Activated CD8-positive, alpha-beta memory T cell treated with anti-CD3 and anti-CD28 coated beads, Interleukin-2, amount 50 U/mL, for 4 hours (primary cell): Measurements from ENCODE around the gene ZNF609.

Source experiments
- DNase-seq: peaks from one replicate; pipeline ENCODE4 v3.0.0-alpha.2; 2020

ZNF609 gene

DNA sequence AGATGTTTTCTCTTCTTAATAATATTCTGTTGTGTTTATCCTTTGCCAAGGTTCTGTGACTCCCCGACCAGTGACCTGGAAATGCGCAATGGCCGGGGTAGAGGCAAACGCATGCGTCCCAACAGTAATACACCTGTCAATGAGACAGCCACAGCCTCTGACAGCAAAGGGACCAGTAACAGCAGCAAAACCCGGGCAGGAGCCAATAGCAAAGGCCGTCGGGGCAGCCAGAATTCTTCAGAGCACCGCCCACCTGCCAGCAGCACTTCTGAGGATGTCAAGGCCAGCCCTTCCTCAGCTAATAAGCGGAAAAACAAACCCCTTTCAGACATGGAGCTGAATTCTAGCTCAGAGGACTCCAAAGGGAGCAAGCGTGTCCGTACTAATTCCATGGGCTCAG lies 213.5 kb downstream of the ZNF609 start:
- no peak for DNase-seq

DNA sequence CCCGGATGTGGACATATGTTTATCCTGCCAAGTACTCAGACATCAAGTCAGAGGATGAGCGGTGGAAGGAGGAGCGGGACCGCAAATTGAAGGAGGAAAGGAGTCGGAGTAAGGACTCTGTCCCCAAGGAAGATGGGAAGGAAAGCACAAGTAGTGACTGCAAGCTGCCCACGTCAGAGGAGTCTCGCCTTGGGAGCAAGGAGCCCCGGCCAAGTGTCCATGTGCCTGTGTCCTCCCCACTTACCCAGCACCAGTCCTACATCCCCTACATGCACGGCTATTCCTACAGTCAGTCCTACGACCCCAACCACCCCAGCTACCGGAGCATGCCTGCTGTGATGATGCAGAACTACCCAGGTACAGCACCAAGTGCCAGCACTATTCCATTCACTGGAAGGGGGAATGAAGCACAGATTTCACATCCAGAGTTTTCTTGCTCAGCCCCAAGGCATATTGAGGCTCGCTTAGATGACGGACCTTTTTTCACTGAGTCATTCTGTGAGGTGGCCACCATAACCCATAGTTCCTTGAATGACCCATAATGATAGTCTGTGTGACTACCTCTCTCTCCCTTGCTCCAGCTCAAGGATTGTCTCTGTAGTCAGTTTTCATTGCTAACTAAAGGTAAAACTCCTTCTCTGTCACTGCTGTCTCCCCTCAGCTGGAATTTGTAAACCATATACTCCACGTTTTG lies 217.9 kb downstream of the ZNF609 start:
- DNase-seq: no peak

DNA sequence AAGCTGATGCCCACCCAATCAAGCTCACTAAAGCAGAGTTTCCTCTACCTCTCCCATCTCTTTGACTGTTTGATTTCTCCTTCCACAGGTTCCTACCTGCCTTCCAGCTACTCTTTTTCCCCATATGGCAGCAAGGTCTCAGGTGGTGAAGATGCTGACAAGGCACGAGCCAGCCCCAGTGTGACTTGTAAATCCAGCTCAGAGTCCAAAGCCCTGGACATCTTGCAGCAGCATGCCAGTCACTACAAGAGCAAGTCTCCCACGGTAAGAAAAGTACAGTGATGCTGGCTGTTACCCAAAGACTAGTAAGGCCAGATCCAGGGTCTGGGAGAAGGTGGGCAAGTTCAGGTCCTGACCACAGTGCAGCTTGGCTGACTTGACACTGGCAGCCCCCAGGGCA lies 219.7 kb downstream of the ZNF609 start:
- no peak for DNase-seq

DNA sequence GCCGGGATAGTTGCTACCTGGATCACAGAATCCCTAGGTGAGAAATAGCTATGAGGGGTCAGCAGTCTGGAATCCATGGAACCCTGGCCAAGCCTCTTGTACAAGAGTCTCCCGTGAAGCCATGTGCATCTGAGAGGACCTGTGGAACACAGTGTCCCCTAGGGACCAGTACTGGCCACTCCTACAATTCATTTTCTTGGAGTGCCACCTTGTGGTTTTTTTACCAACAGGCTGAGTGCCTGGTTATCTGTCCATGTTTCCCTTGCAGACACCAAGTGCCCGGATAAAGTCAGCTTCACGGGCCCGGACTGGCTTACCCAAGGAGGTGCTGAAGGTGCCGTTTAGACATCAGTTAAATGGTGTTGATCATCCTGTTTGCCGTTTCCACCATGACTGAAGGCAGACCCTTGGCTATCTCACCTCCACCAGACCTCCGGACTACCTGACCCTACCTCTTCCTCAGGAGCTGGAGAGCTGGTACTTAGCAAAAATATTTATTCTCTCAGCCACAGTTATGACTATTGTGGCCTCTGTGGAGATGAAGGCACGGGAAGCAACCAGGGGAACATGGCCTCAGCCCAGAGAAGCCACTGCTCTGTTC lies 221.1 kb downstream of the ZNF609 start:
- no peak for DNase-seq

DNA sequence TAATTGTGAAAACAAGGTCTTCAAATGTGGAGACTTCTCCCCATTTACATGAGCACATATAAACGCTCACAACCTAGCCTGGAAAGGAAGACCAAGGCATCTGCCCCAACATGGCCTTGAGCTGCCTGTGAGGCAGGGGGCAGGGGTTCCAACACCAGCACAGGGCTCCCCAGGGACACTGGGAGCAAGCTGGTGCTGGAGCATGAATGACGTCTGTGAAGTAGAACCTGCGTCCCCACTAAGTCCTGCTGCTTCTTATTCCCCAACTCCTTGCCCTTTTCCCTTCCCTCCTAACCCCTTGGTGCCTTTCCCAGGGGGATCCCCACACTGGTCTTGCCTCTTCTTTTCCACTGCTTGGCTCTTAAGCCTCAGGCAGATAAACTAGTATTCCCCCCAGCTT lies 221.9 kb downstream of the ZNF609 start:
- DNase-seq: no peak

DNA sequence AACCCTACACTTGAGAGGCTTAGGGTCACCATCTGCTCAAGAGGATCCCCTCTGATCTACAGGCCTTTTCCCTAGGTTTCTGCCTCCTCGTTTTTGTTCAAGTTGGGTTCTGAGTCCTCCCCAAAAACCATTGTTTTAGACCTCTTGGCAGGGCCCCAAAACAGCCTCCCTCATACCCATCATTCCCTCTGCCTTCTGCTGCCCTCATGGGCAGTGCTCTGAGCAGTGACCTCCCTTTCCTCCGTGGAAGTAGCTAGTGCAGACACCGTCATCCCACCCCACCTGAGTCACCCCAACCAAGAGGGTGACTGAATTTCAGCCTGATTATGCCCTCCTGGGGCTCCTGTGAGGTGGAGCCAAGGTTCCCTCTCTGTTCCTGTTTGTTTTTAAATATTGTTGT lies 223.0 kb downstream of the ZNF609 start:
- no peak for DNase-seq

DNA sequence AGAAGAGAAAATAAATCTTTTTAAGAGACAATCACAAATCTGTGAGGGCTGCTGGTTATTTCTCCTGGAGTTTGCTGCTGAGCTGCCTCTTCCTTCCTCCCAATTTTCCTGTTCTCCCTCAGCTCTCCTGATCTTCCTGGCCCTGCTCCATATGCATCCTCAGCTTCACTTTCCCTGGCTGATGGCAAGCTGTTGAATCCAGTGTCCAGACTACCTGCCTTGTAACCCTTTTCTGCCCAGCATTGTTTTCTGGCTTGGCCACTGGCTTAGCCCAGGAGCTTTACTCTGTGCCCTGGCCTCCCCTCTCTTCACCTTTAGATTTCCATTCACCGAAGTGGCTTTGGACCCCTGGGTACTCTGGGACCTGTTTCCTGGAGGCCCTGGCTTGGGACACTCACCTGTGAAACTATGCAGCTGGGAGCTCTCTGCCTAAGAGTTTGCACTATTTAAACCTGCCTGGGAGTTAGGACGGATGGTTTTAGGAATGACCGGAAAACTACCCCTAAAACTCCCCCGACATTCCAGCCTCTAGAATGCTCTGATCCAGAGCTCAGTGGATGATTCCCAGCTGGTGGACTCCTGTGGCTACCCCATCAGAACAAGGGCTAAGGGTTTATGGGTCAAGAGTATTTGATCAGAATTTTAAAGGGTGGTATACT lies 225.0 kb downstream of the ZNF609 start:
- no peak for DNase-seq

DNA sequence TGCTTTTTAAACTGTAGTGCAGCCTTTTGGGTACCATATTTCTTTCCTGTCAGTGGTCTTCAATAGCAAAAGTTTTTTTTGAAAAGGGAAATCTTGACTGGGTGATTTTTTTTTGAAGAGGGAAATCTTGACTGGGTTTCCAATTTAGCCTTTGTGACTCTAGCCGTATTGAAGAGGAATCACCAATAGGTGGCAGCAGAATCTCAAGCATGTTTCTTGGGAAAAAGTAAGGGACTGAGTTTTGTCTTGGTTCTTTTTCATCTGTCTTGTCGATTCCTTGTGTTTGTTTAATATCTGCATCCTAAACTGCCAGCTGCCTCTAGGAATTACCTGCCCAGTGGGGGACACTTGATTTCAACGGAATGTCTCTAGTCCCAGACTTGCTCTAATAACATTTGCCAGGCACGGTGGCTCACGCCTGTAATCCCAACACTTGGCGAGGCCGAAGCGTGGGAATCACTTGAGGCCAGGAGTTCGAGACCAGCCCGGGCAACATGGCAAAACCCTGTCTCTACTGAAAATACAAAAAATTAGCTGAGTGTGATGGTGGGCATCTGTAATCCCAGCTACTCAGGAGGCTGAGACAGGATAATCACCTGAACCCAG lies 225.9 kb downstream of the ZNF609 start:
- no peak for DNase-seq

DNA sequence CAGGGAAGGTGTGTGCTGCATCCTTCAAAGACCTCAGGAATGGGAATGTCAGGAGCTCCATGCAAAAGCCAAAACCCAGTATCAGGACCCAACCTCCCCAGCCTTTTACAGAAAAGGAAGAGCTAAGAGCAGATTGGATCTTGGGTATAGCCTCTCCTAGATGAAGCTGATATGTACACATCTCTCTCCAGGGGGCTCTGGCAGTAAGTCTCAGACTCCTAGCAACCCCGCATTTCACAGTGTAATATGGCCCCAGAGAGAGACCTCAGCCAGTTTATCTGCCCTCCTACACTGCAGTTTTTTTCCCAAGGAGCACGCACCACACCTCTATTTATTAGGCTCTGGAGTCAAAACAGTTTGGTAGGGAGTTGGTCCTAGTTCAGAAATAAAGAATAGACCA lies 226.8 kb downstream of the ZNF609 start:
- no peak for DNase-seq

DNA sequence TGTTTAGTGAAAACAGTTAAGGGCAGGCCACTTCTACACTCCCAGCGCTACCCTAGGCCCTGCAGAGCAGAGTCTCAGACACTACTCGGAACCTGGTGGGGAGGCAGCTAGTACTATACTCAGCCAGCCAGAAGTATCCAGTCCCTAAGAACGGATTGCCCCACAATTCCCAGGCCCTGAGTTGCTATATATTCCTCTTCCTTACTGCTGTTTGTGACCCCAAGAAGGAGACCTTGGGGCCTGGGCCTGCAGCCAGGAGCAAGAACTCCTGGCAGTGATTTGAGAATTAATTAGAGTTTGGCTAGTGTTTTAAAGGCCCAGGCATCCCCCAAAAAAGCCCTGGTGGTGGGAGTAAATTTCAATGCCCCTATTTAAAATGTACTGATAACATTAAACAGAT lies 227.3 kb downstream of the ZNF609 start:
- DNase-seq: no peak

DNA sequence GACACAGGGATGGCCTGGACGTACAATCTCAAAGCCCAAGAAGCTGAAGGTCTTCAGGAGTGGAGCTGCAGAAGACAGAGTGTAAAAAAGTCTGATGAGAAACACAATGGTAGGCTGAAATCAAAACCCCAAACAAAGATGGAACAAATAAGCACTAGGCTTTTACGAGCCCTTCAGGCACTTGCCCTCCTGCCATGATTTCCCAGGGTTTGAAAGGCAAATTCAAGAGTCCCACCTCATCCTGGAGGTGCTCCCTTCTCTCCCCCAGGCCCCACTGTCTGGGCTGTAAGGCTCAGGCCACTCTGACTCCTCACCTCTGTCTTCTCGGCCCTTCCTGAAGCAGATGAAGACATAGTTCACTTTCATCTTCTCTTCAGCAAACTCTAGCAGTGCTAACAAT lies 228.4 kb downstream of the ZNF609 start:
- DNase-seq: no peak

DNA sequence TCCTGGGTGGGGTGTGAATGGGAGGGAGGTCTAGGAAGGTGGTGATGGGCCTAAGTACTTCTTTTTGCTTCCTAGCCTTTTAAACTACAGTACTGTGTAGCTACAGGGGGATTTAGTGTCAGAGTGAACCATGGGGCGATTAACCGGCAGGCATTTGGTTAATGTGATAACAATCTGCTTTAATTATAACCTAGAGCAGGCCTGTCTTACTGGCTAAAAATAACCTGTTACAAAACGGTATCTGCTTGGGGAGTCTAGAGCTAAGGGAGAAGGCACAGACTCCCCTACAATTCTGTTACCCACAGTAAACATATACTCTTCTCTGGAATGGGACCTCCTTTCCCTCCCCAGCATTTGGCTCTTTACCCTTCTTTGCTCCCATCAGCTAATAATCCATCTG lies 229.6 kb downstream of the ZNF609 start:
- DNase-seq: no peak

DNA sequence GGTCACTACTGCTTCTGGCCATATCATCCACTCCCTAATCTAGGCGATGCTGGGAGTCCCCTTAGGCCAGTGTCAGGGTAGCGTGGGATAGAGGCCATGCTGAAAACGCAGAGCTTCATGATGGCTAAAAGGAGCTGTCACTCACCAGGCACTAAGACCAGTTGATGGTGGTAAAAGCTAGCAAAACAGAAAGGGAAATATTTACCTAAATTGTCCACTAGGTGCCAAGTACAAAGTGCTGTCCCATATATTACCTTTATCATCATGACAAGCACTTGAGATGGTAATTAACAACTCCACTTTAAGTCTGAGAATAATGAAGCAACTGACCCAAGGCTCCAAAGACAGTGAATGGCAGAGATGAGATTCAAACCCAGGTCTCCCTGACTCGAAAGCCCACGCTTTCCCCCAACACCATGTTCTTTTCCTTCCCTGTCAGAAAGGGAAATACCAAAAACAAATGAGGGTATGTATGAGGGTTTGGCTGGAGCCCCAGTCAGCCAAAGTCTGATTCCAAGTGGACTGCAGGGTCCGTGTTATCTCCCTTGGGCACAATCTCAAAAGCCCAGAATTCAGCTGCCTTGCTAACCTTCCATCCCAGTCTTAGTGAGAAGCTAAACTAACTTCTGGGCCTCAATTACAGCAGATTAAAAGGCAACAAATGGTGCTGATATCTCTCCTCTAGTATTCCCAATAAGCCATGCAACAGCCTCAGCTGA lies 230.4 kb downstream of the ZNF609 start:
- no peak for DNase-seq

DNA sequence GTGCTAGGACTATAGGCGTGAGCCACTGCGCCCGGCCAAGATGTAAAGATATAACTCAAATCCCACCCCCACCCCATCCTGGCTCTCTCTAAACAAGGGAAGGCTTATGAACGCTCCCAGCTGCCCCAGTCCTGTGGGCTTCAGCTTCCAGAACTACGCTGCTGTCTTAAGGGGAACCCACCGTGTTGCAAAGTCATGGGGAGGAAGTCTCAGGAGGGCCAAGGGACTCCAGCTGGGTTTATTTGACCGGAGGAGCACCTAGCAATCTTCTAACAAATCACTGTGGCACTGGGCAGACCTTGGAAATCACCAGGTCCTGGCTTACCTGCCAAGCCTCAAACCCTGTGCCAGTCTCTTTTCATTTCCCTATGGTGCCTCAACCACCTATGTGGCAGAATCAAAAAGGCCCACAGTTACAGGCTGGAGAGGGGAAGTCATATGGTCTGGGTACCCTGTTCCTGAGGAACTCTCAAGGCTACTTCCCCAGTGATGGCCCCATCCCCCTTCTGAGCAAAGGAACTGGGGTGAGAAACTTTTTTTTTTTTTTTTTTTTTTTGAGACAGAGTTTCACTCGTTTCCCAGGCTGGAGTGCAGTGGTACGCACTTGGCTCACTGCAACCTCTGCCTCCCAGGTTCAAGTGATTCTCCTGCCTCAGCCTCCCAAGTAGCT lies 231.7 kb downstream of the ZNF609 start:
- DNase-seq: no peak

DNA sequence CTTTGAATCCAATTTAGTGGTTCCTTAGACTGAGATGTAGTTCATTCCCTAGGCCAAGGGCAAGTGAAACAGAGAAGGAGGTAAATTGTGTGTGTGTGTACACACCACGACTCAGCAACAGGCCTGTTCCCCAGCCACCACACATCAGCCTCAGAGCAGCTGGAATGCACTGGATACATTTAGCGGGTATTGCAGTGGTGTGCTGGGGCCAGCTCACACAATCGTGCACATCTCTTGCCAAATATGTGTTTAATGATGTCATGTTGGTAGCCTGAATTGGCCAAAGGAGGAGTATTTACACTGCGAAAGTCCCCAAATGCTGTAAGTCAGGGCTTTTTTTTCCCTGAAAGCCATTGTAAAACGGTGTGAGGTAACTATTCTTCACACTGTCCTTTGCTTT lies 232.8 kb downstream of the ZNF609 start:
- DNase-seq: no peak

DNA sequence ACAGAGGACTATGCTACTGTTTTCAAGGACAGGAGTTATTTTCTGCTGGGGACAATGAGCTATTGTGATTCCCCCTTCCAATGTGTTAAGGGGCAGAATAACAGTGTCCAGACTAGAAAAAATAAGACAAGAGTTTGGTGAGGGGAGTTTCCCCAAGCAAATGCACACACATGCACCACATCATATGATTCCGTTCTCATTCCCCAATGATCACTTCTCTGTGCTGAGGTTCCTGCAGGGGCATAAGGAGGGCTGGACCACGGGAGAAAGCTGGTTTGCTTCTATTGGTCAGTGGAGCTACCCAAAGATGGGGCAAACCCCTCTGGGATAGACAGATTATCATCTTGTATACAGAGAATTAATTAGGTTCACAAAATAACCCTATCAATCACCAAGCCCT lies 234.4 kb downstream of the ZNF609 start:
- DNase-seq: no peak

DNA sequence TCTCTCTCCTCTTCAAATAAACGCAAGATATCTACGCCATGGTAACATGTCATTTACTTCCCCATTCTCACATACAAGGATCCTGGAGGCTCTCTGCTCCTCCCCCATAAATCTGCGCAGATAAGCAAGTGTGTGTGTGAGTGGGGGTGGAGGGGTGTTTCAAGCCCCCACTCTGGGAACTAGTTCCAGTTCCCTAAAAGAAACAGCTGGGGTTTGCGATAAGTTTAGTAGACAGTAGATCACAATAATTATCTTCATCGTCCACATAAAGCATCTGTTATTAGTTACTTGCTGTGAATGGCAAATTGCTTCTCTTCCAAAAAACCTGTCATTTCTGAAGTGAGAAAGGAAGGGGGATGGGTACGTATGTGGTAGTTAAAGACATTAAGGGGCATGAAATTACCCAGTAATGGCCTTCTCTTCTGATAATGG lies 235.2 kb downstream of the ZNF609 start:
- no peak for DNase-seq

DNA sequence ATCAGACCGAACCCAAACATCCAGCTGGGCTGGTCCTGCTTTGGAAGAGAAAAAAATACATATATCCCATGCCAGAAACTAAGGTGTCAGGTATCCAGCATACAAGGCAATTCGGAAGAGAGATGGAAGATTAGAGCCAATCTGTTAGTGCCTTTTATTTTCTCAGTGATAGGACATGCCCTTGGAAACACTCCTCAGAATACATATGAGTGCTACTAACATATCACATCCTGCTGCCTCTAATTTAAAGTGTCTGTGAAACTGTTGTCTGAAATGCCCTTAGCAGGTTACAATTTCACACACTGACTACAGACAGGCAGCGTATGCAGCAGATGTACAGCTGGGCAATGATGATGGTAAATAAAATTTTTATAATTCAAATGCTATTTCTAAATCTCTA lies 236.1 kb downstream of the ZNF609 start:
- no peak for DNase-seq

DNA sequence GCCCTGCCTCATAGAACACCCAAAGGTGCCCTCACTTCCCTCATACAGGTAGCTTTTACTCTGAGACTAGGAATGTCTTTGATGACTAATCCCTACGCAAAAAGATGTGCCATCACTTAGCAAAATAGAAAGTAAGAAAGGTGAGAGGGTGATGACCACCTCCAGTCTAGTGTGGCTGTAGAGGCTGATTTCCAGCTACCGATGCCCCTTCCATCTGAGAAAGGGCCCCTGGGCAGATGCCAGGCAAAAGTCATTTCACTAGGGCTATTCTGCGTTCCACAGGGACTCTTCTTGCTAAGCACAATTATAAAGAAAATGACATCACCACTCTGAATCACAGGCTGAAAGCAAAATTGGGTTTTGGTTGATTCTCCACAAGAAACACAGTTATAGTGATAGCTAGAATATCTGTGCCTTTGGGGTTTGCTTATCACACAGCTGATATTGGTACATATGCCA lies 237.6 kb downstream of the ZNF609 start:
- no peak for DNase-seq

DNA sequence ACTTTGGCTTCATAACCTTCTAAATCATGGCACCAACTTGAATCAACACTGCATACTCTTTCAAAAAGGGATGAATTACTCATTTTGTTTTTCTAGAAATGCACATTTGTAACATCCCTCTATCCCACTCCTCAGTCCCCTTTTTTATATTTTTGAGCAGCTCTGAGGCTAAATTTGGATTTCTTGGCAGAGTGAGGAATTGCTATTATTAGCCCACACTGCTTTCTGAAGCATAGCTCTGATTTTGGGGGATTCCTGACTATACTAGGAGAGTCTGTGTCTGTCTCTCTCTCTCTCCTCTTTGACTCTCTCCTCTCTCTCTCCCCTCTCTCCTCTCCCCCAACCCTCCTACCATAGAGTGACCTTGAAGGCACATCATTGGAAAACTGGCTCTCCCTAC lies 238.4 kb downstream of the ZNF609 start:
- no peak for DNase-seq

DNA sequence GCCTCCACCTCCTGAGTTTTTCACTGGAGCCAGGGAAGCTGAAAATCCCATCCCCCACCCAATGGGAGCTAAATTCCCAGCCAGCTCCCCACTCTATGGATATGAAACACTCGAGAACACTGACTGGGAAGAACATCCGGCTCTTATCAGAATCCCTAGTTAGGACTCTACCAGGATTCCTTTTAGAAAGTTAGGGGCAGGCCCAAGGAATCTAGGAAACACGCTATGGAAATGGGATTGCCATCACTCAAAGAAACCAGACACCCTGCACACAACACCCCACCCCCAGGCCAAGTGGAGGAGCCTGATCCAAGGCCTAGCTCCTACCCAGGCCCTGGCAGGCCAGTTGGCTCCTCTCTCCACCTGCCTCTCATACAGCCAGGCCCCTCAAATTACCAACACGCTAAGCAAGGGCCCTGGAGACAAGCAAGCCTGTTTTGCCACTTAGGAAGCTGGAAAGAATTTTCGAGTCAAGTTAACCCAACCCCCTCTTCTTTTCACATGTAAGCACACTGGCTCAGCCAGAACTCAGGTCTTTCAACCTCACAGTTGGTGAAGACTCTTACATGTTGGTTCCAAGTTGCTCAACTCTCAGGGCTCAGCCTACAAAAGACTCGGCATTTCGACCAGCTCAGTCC lies 239.5 kb downstream of the ZNF609 start:
- DNase-seq: no peak

DNA sequence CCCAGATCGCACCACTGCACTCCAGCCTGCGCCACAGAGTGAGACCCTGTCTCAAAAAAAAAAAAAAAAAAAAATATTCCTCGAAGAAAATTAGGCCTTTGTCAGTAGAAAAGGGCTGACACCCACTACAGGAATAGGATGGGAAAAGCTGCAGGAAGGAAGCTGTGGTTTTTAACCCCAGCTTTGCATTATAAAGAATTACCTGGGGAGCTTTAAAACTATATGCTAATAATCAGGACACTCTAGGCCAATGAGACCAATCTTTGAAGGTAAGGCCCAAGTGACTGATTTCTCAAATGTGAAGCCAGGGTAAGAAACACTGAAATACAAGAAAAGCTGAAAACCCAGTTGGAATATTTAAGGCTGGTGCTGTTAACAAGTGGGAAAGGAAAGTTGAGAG lies 240.7 kb downstream of the ZNF609 start:
- DNase-seq: no peak
